C4-2B (cell line): ENCODE results near the gene MYO1D.

Experiments used
- H3K27ac ChIP-seq: fragments of 450-650 bp; 2 replicates; pipeline ENCODE4 v1.5.1; 2017
- CTCF ChIP-seq: fragments of 450-650 bp; conservative IDR thresholded peaks from 2 replicates; pipeline ENCODE4 v1.5.1; 2017; ENCODE audit warnings: mild to moderate bottlenecking
- ZFX ChIP-seq: fragments of 450-650 bp; IDR thresholded peaks from 2 replicates; pipeline ENCODE4 v1.6.1; 2017

MYO1D gene

GRCh38 chr17:32834104-32834503, 42.8 kb downstream of the MYO1D start:
- no peak overlapping the region for H3K27ac ChIP-seq
- TF ChIP-seq CTCF (no peak), ZFX (no peak)

GRCh38 chr17:32833526-32833925, 43.4 kb downstream of the MYO1D start:
- TF ChIP-seq ZFX = no peak
- TF ChIP-seq CTCF = no peak
- no peak overlapping the region for H3K27ac ChIP-seq

- TF ChIP-seq ZFX (no peak), CTCF (no peak)
- no peak overlapping the region for H3K27ac ChIP-seq
These were observed 43.8 kb downstream of the MYO1D start for GRCh38 chr17:32833076-32833475.

- peak overlapping the region; percentile 52 for H3K27ac ChIP-seq
- TF ChIP-seq ZFX (no peak), CTCF (no peak)
These were observed 45.2 kb downstream of the MYO1D start for GRCh38 chr17:32831627-32832243.

- no peak for TF ChIP-seq CTCF
- no peak for TF ChIP-seq ZFX
- H3K27ac ChIP-seq = peak overlapping the region; percentile 10; the same call in 1 of the 2 replicates
These were observed 45.7 kb downstream of the MYO1D start for GRCh38 chr17:32831223-32831622.

- no peak overlapping the region for H3K27ac ChIP-seq
- no peak for TF ChIP-seq CTCF
- TF ChIP-seq ZFX = no peak
These were observed 48.1 kb downstream of the MYO1D start for GRCh38 chr17:32828822-32829221.

GRCh38 chr17:32827227-32827626, 49.7 kb downstream of the MYO1D start:
- TF ChIP-seq CTCF (no peak), ZFX (no peak)
- H3K27ac ChIP-seq = no peak overlapping the region
